Measurements from ENCODE around the gene GNB1.

GNB1 gene

DNA sequence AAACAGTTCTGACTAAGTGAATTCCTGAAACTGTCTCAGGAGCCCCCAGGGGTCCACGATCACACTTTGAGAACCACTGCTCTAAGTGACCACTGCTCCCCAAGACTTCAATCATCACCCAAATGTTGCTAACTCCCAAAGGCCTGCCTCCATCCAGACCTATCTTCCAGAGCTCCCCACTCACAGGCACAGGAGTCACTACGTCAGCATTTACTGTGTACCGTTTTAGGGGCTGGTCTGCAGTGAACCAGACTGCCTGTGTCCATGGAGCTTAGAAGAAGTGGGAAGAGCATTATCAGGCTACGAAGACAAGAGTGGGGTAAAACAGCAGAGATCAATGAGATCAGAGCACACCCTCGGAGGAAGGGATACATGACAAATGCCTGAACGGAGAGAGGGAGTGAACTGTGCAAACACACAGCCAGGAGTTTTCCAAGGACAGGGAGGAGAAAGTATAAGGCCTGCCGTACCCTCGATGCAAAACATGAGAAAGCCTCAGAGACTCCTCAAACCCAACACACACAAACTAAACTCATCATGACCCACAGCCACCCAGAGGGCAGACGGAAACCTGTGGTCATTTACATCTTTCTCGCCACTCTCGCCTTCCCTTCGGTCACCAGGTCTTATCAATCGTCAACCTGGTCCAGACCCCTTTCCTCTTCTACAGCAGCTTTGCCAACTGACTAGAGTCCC, 10.1 kb downstream of the GNB1 start:
- no peak for DNase-seq (ENCODE audit: low spot score)
- TF ChIP-seq, protein P1, sequence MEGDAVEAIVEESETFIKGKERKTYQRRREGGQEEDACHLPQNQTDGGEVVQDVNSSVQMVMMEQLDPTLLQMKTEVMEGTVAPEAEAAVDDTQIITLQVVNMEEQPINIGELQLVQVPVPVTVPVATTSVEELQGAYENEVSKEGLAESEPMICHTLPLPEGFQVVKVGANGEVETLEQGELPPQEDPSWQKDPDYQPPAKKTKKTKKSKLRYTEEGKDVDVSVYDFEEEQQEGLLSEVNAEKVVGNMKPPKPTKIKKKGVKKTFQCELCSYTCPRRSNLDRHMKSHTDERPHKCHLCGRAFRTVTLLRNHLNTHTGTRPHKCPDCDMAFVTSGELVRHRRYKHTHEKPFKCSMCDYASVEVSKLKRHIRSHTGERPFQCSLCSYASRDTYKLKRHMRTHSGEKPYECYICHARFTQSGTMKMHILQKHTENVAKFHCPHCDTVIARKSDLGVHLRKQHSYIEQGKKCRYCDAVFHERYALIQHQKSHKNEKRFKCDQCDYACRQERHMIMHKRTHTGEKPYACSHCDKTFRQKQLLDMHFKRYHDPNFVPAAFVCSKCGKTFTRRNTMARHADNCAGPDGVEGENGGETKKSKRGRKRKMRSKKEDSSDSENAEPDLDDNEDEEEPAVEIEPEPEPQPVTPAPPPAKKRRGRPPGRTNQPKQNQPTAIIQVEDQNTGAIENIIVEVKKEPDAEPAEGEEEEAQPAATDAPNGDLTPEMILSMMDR (IDR thresholded peaks at IDR 0.05; ENCODE audit: extremely low read depth, missing control alignments): no peak

DNA sequence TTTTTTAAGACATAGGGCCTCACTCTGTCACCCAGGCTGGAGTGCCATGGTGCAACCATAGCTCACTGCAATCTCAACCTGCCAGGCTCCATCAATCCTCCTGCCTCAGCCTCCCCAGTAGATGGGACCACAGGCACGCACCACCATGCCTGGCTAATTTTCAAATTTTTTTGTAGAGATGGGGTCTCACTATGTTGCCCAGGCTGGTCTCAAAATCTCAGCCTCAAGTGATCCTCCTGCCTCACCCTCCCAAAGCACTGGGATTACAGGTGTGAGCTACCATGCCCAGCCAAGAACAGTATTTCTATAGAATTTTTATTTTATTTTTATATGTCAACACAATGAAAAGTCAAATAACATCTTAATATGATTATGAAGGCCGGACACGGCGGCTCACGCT, 10.9 kb downstream of the GNB1 start:
- TF ChIP-seq, protein P1 (IDR thresholded peaks at IDR 0.05; ENCODE audit: extremely low read depth, missing control alignments): no peak
- DNase-seq (ENCODE audit: low spot score): no peak

DNA sequence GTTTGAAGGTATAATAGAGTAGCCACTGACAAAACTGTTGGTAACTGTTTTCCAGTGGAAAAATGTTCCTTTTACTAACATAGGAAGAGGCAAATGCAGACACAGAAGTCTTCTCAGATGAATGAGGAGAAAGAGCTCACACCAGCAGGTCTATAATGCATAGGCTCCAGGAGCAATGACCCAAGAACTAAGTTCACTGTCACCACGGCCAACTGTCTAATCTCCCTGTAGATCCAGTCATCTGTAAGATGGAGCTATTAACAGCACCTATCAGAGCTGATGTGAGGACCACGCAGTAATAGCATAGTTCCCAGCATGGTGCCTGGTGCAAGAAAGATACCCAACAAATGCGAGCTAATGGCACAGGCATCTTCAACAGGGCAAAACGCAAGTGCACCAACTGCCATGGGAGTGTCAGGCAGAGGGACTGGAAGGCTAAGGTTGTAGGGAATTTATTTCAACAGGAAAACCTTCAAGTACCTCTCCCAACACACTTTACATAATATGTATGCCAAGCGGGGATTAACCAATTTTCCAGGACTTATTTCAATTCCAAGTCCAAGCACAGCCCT, 12.9 kb downstream of the GNB1 start:
- TF ChIP-seq, protein P1 (IDR thresholded peaks at IDR 0.05; ENCODE audit: extremely low read depth, missing control alignments): no peak
- no peak for DNase-seq (ENCODE audit: low spot score)

DNA sequence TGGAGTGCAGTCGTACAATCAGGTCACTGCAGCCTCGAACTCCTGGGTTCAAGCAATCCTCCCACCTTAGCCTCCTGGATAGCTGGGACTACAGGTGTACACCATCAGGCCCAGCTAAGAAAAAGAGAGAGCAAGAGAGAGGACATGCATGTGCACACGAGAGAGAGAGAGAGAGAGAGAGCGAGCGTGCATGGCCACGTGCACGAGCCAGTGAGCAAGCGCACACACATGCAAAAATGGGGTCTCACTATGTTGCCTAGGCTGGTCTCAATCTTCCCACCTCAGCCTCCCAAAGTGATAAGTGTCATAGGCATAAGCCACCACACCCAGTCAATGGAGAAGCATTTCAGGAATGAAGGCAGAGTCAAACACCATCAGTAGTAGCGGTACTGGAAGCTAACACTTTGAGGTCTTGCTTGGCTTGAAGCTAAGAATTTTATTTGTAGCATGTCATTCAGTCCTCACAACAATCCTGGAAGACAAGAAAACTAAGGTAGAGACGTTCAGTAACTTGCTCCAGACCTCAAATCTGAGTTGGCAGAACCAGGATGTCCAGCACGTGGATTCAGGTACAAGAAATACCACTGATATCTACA, 14.5 kb downstream of the GNB1 start:
- TF ChIP-seq, protein P1 (IDR thresholded peaks at IDR 0.05; ENCODE audit: extremely low read depth, missing control alignments): no peak
- DNase-seq (ENCODE audit: low spot score): no peak

DNA sequence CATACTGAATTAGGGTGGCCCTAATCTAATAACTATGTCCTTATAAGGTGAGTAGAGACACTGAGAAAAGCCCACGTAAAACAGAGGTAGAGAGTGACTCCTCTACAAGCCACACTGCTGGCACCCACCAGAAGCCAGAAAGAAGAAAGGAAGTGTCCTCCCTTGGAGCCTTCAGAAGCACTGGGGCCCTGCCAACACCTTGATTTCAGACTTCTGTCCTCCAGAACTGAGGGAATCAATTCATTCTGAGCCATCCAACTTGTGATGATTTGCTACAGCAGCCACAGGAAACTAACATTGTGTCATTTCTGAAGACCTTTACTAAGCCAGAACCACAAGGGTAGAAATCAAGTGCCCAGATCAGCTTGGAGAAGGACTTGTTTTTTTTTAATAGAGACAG, 15.0 kb downstream of the GNB1 start:
- TF ChIP-seq, protein P1 (IDR thresholded peaks at IDR 0.05; ENCODE audit: extremely low read depth, missing control alignments): no peak
- DNase-seq (ENCODE audit: low spot score): no peak

GRCh38 chr1:1874901-1875300, 16.0 kb downstream of the GNB1 start:
- TF ChIP-seq, protein P1 (IDR thresholded peaks at IDR 0.05; ENCODE audit: extremely low read depth, missing control alignments): no peak
- no peak for DNase-seq (ENCODE audit: low spot score)

DNA sequence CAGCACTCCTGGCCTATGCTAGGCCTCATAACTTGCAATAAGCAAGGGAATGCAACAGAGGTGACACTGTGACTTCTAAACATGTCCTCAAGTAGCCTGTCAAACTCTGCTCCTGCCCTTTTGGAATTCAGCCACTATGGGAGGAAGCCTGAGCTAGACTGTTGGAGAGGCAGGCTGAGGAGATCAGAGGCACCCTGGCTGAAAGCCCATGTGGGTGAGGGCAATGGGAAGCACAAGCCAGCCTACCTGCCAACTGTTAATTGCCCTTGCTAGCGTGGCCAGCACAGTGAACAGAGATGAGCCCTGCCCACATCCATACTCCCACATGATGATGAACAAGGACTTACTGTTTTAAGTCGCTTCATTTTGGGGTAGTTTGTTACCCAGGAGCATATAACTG, 17.7 kb downstream of the GNB1 start:
- TF ChIP-seq, protein P1 (IDR thresholded peaks at IDR 0.05; ENCODE audit: extremely low read depth, missing control alignments): no peak
- no peak for DNase-seq (ENCODE audit: low spot score)
